Brain microvascular endothelial cell (primary cell): ENCODE data around the gene GPR45.

Experiments
- DNase-seq: peaks from one replicate; pipeline ENCODE4 v3.0.0-alpha.2; 2020
- H3K27ac ChIP-seq: fragments of 250-450 bp; sonication (Bioruptor Pico); 2 replicates; pipeline ENCODE4 v1.5.1; 2020; ENCODE audit warnings: mild to moderate bottlenecking, moderate library complexity
- H3K27me3 ChIP-seq: fragments of 250-450 bp; sonication (Bioruptor Pico); replicated peaks from 2 replicates; pipeline ENCODE4 v1.5.1; 2020; ENCODE audit warnings: mild to moderate bottlenecking
- H3K36me3 ChIP-seq: fragments of 250-450 bp; sonication (Bioruptor Pico); replicated peaks from 2 replicates; pipeline ENCODE4 v1.5.1; 2020; ENCODE audit warnings: mild to moderate bottlenecking
- H3K4me3 ChIP-seq: 2 replicates; pipeline ENCODE4 v1.5.1; 2011; ENCODE audit warnings: low read depth, mild to moderate bottlenecking, control low read depth, low read length, moderate library complexity
- in situ Hi-C: cut with HindIII; loops from 2 replicates; pipeline ENCODE4 v1.10.0; 2017; ENCODE audit warnings: low sequenced_read_pairs, low pct_ligation_motif_present
- TF ChIP-seq, protein P1 (sequence below): IDR thresholded peaks from 2 replicates; pipeline ENCODE4 v1.5.1; 2011; ENCODE audit warnings: low read depth, mild to moderate bottlenecking, moderate library complexity, low read length, control low read depth, inconsistent platforms; ENCODE audit errors: missing control alignments

The GPR45 gene

DNA sequence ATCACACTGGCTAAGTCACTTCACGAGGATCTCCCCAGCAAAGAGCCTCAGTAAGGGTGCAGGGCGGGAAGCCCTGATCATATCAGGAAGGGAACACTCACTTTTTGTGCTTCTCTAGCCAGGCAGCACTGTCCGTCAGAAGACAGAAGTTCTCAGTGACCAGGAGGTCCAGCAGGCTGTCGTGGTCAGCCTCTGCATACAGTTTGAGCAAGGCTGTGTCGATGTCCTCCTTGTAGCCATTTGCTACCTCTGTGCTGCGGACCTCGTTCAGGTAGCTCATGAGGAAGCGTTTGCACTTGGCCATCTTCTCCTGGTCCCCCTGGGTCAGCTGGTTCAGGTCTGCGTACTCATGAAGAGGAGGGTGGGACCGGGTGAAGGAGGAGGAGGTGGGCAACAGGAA is 38.7 kb downstream of the GPR45 start:
- no peak for DNase-seq
- no peak overlapping the region for H3K27ac ChIP-seq
- in situ Hi-C loops, result no loop called here
- no peaks in the 10 kb centered on the region for H3K27me3 ChIP-seq
- H3K36me3 ChIP-seq, result peaks cover 15% of the 10 kb centered on the region
- TF ChIP-seq, protein P1, sequence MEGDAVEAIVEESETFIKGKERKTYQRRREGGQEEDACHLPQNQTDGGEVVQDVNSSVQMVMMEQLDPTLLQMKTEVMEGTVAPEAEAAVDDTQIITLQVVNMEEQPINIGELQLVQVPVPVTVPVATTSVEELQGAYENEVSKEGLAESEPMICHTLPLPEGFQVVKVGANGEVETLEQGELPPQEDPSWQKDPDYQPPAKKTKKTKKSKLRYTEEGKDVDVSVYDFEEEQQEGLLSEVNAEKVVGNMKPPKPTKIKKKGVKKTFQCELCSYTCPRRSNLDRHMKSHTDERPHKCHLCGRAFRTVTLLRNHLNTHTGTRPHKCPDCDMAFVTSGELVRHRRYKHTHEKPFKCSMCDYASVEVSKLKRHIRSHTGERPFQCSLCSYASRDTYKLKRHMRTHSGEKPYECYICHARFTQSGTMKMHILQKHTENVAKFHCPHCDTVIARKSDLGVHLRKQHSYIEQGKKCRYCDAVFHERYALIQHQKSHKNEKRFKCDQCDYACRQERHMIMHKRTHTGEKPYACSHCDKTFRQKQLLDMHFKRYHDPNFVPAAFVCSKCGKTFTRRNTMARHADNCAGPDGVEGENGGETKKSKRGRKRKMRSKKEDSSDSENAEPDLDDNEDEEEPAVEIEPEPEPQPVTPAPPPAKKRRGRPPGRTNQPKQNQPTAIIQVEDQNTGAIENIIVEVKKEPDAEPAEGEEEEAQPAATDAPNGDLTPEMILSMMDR, result no peak
- H3K4me3 ChIP-seq, result no peak overlapping the region

DNA sequence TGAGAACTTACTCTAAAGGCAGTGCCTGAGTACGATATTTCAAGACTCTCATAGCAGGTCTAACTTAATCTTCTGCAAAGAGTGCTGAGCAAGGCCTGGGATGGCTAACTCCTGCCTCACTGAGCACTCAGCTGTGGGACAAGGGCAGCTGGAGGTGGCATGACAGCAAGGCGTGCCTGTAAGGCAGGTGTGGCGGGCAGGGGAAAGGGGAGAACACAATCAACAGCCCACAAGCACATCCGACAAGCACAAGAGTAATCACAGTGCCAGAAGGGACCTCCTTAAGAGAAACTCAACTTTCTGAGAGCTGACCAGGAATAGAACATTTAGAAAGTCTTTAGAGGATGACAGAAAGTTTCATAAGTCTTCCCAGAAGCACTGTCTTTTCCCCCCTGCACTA is 42.0 kb downstream of the GPR45 start:
- TF ChIP-seq, protein P1, result no peak
- H3K36me3 ChIP-seq, result peaks cover 13% of the 10 kb centered on the region
- H3K27me3 ChIP-seq, result no peaks in the 10 kb centered on the region
- no peak overlapping the region for H3K4me3 ChIP-seq
- in situ Hi-C loops, result no loop called here
- no peak for DNase-seq
- no peak overlapping the region for H3K27ac ChIP-seq

DNA sequence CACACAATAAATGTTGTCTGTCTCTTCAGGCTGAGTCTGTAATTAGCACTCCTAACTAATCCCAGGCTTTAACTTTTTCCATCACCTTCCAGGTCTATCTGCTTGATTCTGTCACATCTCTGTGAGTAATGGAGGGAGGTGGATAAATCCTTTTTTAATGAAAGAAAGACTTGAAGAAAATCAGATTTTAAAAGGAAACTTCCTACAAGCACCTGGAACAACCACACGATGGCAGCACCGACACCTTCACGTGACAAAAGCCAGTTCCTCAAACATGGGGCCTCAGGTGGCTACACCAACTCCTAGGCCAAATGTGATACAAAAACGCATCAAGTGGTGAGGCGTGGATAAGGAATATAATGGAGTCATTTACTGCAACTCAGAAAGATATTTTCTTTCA is 46.1 kb downstream of the GPR45 start:
- H3K36me3 ChIP-seq, result peaks cover 13% of the 10 kb centered on the region
- no peaks in the 10 kb centered on the region for H3K27me3 ChIP-seq
- in situ Hi-C loops, result no loop called here
- DNase-seq, result peak; percentile 30
- no peak overlapping the region for H3K4me3 ChIP-seq
- H3K27ac ChIP-seq, result no peak overlapping the region
- TF ChIP-seq, protein P1, result peak; percentile 73

DNA sequence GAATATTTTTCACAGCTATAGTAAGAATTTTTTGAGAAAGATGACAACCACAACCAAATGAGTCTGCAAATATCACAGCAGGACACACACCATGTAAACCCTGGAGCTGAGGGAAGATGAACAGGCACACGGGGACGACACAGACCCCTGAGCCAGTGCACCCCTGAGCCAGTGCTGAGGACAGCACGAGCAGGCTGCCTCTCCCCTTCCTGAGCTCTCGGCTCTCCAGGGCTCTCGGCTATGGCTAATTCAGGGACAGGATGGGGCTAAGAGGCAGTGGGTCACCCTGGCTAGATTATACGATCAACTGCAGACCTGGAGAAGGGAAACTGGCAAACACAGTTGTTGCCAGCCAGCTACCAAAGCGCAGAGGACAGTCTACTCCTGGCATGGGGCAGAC is 46.6 kb downstream of the GPR45 start:
- H3K27ac ChIP-seq, result no peak overlapping the region

DNA sequence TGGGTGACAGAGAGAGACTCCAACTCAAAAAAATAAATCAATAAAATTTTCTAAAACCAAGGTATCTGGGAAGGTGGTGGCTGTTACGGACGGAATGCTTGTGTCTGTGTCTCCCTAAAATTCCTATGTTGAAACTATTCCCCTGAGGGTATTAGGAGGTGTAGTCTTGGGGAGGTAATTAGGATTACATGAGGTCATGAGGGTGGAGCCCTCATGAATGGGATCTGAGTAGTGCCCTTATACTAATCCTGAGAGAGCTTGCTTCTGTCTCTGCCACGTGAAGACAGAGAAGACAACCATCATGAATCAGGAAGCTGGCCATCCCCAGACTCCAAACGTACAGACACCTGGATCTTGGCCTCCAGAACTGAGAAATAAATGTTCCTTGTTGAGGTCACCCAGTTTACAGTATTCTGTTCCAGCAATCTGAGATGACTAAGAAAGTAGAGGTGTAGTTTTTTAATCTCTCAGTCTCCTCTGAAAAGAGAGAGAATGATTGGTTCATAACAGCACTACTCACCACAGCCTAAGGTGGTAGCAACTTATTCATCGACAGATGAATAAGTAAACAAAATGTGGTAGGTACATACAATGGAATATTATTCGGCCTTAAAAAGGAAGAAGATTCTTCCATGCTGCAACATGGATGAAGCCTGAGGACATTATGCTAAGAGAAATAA is 49.6 kb downstream of the GPR45 start:
- H3K27ac ChIP-seq, result no peak overlapping the region
- H3K36me3 ChIP-seq, result peaks cover 10% of the 10 kb centered on the region
- in situ Hi-C loops, result no loop called here
- no peak overlapping the region for H3K4me3 ChIP-seq
- no peaks in the 10 kb centered on the region for H3K27me3 ChIP-seq
- DNase-seq, result no peak
- TF ChIP-seq, protein P1, result no peak

More for the DNA sequence above, 46.6 kb downstream of the GPR45 start:
- TF ChIP-seq, protein P1, result no peak
- Histone ChIP-seq H3K27me3 (no peaks in the 10 kb centered on the region), H3K4me3 (no peak overlapping the region), H3K36me3 (peaks cover 13% of the 10 kb centered on the region)
- DNase-seq, result no peak
- in situ Hi-C loops, result no loop called here

DNA sequence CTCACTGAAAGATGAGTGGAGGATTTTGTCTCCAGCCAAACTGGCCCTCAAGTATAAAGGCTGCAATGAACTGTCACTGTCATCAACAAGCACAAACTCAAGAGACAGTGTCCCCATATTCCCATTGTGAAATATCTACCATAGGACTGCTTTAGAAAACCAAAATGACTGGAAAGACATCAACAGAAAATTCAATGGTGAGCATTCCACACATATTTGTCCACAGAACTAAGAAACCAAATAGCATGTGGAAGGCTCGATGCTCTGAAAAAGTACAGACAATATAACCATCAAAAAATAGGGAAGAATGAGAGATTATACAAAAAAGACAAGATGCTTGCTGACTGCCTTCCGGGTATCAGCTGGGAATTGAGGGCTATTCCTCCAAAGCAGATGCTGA is 50.4 kb downstream of the GPR45 start:
- H3K4me3 ChIP-seq, result no peak overlapping the region
- H3K36me3 ChIP-seq, result peaks cover 8% of the 10 kb centered on the region
- in situ Hi-C loops, result no loop called here
- H3K27me3 ChIP-seq, result no peaks in the 10 kb centered on the region
- TF ChIP-seq, protein P1, result no peak
- no peak overlapping the region for H3K27ac ChIP-seq
- no peak for DNase-seq
